Left ventricle myocardium inferior (tissue), 1 donor: ENCODE results near the gene UGT2B7. TPM values are rescaled to one million over a fixed set of nuclear protein-coding genes. Genes with fewer than 3 reads are reported as not detected.
"Not testable (repeated sequence)": the region's sequence is repeated elsewhere in the genome, so short reads cannot be mapped to it uniquely, and the experiment has no call there.

ENCODE experiments used
- DNase-seq: peaks from one replicate; pipeline ENCODE4 v3.0.0-alpha.2; 2020
- H3K27ac ChIP-seq: fragments of 200-600 bp; replicated peaks from 2 replicates; pipeline ENCODE4 v1.8.0; 2021
- H3K27me3 ChIP-seq: fragments of 200-600 bp; 2 replicates; pipeline ENCODE4 v1.8.0; 2021; ENCODE audit warnings: low read depth
- H3K36me3 ChIP-seq: fragments of 200-600 bp; 2 replicates; pipeline ENCODE4 v1.8.0; 2021
- H3K4me1 ChIP-seq: fragments of 200-600 bp; 2 replicates; pipeline ENCODE4 v1.8.0; 2021
- H3K4me3 ChIP-seq: fragments of 200-600 bp; 2 replicates; pipeline ENCODE4 v1.8.0; 2021; ENCODE audit warnings: mild to moderate bottlenecking, moderate library complexity
- H3K9me3 ChIP-seq: fragments of 200-600 bp; replicated peaks from 2 replicates; pipeline ENCODE4 v1.8.0; 2021
- intact Hi-C: fragments of 100-400 bp; cut with micrococcal nuclease; formaldehyde crosslinking; loops from one replicate; pipeline ENCODE4 v1.11.0; 2022
- long read RNA-seq: library from polyadenylated mRNA; unstranded; transcript quantifications from one replicate; pipeline ENCODE4 v2.0.0, GENCODE V29; 2021
- total RNA-seq: library from RNA; stranded (reverse); fragmentation: NEBNext Ultra II Directional; extraction: Animal tissue kit (Norgen Biotek cat#: 25700); gene quantifications from one replicate; pipeline ENCODE4 v1.2.1, GENCODE V29; 2021
- TF ChIP-seq, protein P1 (sequence below): fragments of 200-600 bp; IDR thresholded peaks from 2 replicates; pipeline ENCODE4 v1.8.0; 2021; ENCODE audit warnings: antibody characterized with exemption, mild to moderate bottlenecking, borderline replicate concordance
- donor health status: DM: no; HTN: yes; CAD: no; lungs with severe emphysema.

Gene UGT2B7
- not detected for total RNA-seq
- long read RNA-seq: 0 reads

DNA sequence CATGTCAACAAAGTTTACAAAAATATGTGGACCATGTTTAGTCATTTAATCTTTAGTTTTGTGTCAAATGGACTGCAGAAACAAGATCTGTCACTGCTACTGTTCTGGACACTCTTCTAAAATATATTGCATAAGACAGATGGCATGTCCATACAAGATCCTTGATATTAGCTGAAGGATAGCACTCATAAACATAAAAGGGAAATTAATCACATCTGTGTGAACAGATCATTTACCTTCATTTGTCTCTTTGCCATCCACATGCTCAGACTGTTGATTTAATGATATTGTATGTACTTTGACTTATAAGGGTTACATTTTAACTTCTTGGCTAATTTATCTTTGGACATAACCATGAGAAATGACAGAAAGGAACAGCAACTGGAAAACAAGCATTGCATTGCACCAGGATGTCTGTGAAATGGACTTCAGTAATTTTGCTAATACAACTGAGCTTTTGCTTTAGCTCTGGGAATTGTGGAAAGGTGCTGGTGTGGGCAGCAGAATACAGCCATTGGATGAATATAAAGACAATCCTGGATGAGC is at the start of gene UGT2B7:
Gene UGT2B7 (plus strand): TSS at position 364 of the 546 bp plus-strand sequence. CDS start 47 bp downstream, at position 411.
- TF ChIP-seq, protein P1, sequence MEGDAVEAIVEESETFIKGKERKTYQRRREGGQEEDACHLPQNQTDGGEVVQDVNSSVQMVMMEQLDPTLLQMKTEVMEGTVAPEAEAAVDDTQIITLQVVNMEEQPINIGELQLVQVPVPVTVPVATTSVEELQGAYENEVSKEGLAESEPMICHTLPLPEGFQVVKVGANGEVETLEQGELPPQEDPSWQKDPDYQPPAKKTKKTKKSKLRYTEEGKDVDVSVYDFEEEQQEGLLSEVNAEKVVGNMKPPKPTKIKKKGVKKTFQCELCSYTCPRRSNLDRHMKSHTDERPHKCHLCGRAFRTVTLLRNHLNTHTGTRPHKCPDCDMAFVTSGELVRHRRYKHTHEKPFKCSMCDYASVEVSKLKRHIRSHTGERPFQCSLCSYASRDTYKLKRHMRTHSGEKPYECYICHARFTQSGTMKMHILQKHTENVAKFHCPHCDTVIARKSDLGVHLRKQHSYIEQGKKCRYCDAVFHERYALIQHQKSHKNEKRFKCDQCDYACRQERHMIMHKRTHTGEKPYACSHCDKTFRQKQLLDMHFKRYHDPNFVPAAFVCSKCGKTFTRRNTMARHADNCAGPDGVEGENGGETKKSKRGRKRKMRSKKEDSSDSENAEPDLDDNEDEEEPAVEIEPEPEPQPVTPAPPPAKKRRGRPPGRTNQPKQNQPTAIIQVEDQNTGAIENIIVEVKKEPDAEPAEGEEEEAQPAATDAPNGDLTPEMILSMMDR: no peak
- Histone ChIP-seq H3K4me3 (no peak within 1 kb of the TSS), H3K4me1 (no peaks in the 10 kb centered on the region), H3K27me3 (no peaks in the 10 kb centered on the region), H3K9me3 (peaks cover 3% of the 10 kb centered on the region), H3K27ac (no peak within 1 kb of the TSS), H3K36me3 (no peaks in the 10 kb centered on the region)
- intact Hi-C loops: no loop called here
- no peak for DNase-seq

DNA sequence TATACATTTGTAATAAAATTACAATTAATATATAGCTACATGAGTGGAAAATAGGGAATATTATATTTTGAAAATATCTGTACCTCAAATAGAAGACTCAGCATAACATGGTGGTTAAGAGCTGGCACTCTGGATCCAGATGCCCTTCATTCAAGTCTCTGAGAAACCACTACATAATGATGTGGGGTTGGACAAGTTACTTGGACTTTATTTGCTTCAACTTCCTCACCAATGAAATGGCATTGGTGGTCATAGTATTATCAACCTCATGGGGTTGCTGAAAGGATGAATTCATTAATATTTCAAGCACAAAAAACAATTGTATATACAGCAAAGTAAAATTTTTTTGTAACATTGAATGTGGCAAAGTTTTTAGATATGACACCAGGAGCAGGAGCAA is 46.4 kb upstream of the UGT2B7 start:
- Histone ChIP-seq H3K27me3 (no peaks in the 10 kb centered on the region), H3K36me3 (no peaks in the 10 kb centered on the region), H3K9me3 (peaks cover 4% of the 10 kb centered on the region), H3K27ac (no peak overlapping the region), H3K4me1 (no peaks in the 10 kb centered on the region), H3K4me3 (no peak overlapping the region)
- TF ChIP-seq, protein P1: no peak
- intact Hi-C loops: no loop called here
- no peak for DNase-seq

DNA sequence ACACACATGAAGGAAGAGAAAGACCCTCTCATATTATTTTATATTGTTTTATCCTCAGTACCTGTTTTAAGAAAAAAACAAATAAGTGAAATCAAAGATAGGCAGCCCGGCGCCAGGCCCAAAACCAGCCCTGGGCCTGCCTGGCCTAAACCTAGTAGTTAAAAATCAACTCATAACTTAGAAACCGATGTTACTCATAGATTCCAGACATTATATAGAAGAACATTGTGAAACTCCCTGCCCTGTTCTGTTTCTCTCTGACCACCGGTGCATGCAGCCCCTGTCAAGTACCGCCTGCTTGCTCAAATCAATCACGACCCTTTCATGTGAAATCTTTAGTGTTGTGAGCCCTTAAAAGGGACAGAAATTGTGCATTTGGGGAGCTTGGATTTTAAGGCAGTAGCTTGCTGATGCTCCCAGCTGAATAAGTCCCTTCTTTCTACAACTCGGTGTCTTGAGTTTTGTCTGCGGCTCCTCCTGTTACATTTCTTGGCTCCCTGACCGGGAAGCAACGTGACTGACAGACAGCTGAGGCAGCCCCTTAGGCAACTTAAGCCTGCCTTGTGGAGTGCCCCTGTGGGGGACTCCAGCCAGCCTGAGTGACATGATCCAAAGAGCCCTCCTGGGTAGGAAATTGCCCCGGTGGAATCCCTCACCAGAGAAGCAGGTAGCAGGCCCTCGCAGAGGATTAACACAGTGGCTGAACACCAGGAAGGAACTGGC is 45.3 kb upstream of the UGT2B7 start:
- H3K36me3 ChIP-seq, H3K4me1 ChIP-seq, H3K27me3 ChIP-seq, intact Hi-C loops, H3K27ac ChIP-seq, DNase-seq, H3K9me3 ChIP-seq, H3K4me3 ChIP-seq: not testable (repeated sequence)

DNA sequence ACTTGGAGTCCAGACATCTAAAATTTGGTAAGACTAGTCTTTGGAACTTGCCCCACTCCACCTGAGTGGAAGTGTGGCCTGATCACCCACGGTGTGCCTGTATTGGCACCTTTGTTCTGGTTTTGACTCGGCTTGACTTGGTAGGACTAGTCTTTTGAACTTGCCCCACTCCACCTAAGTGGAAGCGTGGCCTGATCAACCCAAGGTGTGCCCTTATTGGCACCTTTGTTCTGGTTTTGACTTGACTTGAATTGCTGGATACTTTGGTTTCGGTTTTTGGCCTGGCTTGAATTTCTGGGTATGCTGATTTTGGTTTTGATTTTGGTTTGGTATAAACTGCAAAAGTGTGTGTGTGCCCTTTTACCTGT is 44.7 kb upstream of the UGT2B7 start:
- Histone ChIP-seq H3K4me1 (no peaks in the 10 kb centered on the region), H3K36me3 (no peaks in the 10 kb centered on the region), H3K4me3 (no peak overlapping the region), H3K27ac (no peak overlapping the region), H3K9me3 (no peaks in the 10 kb centered on the region), H3K27me3 (no peaks in the 10 kb centered on the region)
- DNase-seq: no peak
- TF ChIP-seq, protein P1: no peak
- intact Hi-C loops: no loop called here

DNA sequence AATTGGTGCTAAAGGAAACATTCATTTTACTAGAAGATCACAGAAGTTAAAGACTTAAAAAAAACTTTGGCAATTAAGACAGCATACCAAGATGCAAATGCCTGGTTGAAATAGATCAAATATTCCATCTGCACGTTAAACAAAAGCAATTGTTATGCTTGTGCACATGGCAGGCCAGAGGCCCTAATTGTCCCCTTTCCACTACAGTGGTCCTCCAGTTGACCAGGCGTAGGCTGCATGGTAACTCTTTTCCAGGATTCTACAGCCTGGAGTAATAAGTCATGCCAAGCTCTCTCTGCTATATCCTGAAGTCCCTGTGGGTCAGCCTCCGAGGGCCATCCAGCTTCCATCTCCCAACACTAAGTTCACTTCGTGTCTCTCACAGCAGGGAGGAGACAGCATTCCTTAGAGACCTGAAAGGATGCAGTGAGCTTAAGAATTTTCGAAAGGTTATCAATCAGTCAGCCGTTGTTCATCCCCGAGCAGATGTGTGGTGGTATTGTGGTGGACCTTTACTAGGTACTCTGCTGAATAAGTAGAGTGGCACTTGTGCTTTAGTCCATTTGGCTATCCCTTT is 42.9 kb upstream of the UGT2B7 start:
- H3K36me3 ChIP-seq, H3K27ac ChIP-seq, H3K4me3 ChIP-seq, H3K4me1 ChIP-seq, intact Hi-C loops, DNase-seq, H3K9me3 ChIP-seq, H3K27me3 ChIP-seq: not testable (repeated sequence)

DNA sequence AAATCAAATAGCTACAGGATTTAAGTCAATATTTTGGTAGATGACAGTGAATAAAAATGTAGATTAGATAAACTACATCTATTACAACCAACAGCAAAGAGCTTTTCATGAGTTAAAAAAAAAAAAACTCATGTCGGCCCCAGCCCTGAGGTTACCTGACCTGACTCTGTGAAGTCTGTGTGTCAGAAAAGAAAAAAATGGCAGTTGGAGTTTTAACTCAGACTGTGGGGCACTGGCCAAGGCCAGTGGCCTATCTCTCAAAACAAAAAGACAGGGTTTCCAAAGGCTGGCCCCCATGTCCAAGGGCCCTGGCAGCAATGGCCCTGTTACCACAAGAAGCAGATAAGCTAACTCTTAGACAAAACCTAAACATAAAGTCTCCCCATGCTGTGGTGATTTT is 42.2 kb upstream of the UGT2B7 start:
- H3K27me3 ChIP-seq, H3K27ac ChIP-seq, H3K9me3 ChIP-seq, H3K36me3 ChIP-seq, intact Hi-C loops, H3K4me1 ChIP-seq, DNase-seq, H3K4me3 ChIP-seq: not testable (repeated sequence)

DNA sequence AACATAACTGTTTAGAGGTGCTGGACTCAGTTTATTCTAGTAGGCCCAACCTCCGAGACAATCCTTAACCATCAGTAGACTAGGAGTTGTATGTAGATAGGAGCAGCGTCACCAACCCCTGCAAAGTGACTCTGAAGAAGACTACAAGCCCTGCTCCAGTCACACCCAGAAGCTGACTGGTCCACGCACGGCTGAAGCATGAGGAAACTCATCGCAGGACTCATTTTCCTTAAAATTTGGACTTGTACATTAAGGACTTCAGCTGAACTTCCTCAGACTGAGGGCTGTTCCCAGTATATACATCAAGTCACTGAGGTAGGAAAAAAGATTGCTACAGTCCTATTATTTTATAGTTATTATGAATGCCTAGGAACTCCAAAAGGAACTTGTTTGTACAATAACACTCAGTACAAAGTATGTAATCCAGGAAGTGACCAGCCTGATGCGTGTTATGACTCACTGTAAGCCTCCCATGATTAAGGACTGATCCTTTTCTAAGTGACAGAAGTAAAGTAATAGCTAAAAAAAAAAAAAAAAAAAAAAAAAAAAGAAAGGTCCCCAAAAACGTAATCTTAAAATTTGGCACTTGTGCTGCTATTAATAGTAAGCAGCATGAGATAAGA is 41.6 kb upstream of the UGT2B7 start:
- no peaks in the 10 kb centered on the region for H3K36me3 ChIP-seq
- intact Hi-C loops: no loop called here
- H3K27ac ChIP-seq: no peak overlapping the region
- H3K4me1 ChIP-seq: no peaks in the 10 kb centered on the region
- H3K4me3 ChIP-seq: no peak overlapping the region
- H3K9me3 ChIP-seq: no peaks in the 10 kb centered on the region
- no peak for DNase-seq
- TF ChIP-seq, protein P1: no peak
- no peaks in the 10 kb centered on the region for H3K27me3 ChIP-seq
